Stomach smooth muscle (tissue), 2 donors: ENCODE data around the gene GRID1.

Experiments
- H3K27ac ChIP-seq: one replicate; pipeline ENCODE4 v1.7.0; 2013; ENCODE audit warnings: mild to moderate bottlenecking, low read length, inconsistent platforms
- H3K27me3 ChIP-seq, 2 donors: one replicate each; pipeline ENCODE4 v1.7.0; 2013; ENCODE audit warnings: low read length in 2 of 2; ENCODE audit not compliant: insufficient read depth in 2 of 2, control insufficient read depth in 1 of 2
- H3K36me3 ChIP-seq, 2 donors: one replicate each; pipeline ENCODE4 v1.7.0; 2013; ENCODE audit warnings: low read length in 2 of 2; ENCODE audit not compliant: control insufficient read depth in 2 of 2, insufficient read depth in 2 of 2
- H3K4me1 ChIP-seq: one replicate; pipeline ENCODE4 v1.7.0; 2013; ENCODE audit warnings: low read length; ENCODE audit not compliant: control insufficient read depth, insufficient read depth
- H3K4me3 ChIP-seq, 2 donors: one replicate each; pipeline ENCODE4 v1.7.0; 2013; ENCODE audit warnings: low read length in 2 of 2
- H3K9ac ChIP-seq, 2 donors: one replicate each; pipeline ENCODE4 v1.7.0; 2013; ENCODE audit warnings: low read length in 2 of 2, mild to moderate bottlenecking in 1 of 2
- H3K9me3 ChIP-seq, 2 donors: one replicate each; pipeline ENCODE4 v1.7.0; 2013; ENCODE audit warnings: low read length in 2 of 2; ENCODE audit not compliant: control insufficient read depth in 2 of 2
- donor health status: healthy.
- donor health status: Pancreatic carcinoma.

Gene GRID1

DNA sequence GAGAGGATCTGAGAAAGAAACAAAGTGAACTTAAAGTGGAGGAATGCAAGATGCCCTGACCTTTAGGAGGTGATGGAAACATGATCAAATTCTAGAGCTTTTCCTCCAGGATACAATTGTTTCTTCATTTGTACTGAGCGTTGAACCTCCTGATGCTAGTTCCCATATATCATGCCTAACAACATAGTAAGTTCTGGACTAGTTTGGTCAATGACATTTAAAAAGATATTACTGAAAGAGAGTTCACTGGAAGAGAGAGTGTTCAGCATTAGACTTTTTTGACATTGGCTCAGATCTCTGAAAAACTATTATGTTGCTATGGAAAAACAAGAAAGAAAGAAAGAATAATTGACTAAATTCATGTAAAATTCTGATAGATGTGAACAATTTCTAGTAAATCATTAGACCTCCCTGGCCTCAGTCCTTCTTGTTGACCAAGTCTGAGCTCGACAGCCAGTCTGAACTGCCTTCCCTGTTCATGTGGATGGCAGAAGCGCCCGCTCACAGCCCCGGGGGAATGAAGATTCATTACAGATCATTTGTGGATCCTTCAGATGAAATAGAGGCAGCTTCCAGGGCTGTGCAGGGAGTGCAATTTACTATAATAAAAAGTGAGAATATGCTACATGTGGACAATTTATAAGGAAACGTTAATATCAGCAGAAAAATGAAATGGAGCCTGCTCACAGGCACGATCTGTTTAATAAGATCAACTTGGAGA lies 442.1 kb downstream of the GRID1 start:
- H3K9ac ChIP-seq = no peak overlapping the region
- no peaks in the 10 kb centered on the region for H3K36me3 ChIP-seq
- no peak overlapping the region for H3K27ac ChIP-seq
- H3K4me1 ChIP-seq = peaks cover 34% of the 10 kb centered on the region
- H3K27me3 ChIP-seq = no peaks in the 10 kb centered on the region
- H3K4me3 ChIP-seq = no peak overlapping the region
- no peaks in the 10 kb centered on the region for H3K9me3 ChIP-seq

DNA sequence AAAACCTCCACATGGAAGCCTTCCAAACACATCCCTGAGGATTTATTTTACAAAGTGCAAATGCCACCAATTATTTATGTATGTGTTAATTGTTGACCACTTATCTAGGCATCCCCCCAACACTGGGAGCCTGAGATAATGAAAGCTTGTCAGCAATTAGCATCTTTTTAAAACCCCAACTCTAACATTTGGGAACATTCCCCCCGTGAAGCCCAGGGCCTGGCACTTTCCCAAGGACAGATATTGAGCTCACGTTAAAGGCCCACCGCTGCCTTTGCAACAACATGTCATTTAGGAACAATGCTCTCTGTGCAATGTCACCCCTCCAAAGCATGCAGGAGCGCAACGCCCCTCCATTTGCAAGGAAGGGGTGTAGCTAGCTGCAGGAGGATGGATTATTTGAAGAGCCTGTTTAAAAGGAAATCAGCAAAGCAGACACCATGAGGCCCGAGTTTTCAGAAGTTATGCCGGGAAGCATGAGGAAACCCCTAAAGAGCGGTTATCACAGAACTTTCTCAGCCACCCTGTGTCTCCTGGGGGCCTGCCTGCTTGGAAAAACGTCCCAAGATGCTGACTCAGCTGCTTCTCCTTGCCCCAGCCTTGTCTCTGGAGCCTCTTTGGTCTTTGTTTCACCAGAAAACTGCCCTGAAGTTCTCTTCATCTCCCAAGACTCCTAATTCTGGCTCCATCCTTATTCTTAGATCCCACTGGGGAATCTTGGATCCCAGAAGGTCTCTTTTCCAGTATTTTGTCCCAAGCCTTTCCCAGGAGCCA lies 444.1 kb downstream of the GRID1 start:
- H3K4me1 ChIP-seq = peaks cover 45% of the 10 kb centered on the region

DNA sequence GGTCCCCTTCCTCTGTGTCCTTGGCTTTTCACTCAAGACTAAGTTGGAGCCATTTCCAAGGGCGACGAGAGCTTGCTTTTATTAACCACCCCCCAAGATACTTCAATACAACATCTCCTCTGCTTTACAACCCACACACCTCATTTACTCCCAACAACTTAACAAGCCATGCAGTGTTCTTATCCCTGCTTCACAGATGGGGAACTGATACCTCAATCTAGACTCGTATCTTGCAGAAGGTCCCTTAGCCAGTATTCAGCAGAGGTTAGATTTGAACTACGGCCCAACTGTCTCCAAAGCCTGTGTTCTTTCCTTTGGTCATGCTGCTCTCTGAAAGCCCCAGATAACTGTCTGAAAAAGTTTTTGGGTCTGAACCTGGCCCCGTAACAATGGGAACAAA lies 444.8 kb downstream of the GRID1 start:
- no peaks in the 10 kb centered on the region for H3K9me3 ChIP-seq
- peaks cover 47% of the 10 kb centered on the region for H3K4me1 ChIP-seq
- H3K9ac ChIP-seq = no peak overlapping the region
- no peak overlapping the region for H3K27ac ChIP-seq
- H3K36me3 ChIP-seq = no peaks in the 10 kb centered on the region
- H3K27me3 ChIP-seq = no peaks in the 10 kb centered on the region
- H3K4me3 ChIP-seq = no peak overlapping the region

More for the DNA sequence above, 444.1 kb downstream of the GRID1 start:
- H3K4me3 ChIP-seq = no peak overlapping the region
- H3K9ac ChIP-seq = no peak overlapping the region
- no peaks in the 10 kb centered on the region for H3K9me3 ChIP-seq
- H3K36me3 ChIP-seq = no peaks in the 10 kb centered on the region
- H3K27ac ChIP-seq = peak overlapping the region; percentile 37
- H3K27me3 ChIP-seq = no peaks in the 10 kb centered on the region

DNA sequence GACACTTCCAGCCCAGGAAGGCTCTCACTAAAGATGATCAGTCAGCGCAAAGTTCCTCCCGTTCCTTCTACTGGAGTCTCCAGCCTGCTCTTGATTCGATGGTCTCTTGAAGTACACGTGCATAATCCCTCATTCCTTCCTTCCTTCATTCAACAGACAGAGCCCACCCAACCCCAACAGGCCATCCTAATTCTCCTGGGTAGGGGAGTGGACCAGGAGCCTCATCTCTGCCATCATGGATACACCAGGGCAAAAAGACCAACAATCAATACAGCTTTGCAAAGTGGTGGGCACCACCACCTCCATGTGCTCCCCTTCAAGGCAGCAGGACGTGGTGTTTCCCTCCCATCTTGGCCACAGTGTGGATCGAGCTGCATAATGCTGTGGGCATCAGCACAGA lies 446.3 kb downstream of the GRID1 start:
- no peaks in the 10 kb centered on the region for H3K27me3 ChIP-seq
- no peaks in the 10 kb centered on the region for H3K36me3 ChIP-seq
- no peak overlapping the region for H3K4me3 ChIP-seq
- H3K9ac ChIP-seq = no peak overlapping the region
- H3K4me1 ChIP-seq = peaks cover 61% of the 10 kb centered on the region
- no peak overlapping the region for H3K27ac ChIP-seq
- H3K9me3 ChIP-seq = no peaks in the 10 kb centered on the region

DNA sequence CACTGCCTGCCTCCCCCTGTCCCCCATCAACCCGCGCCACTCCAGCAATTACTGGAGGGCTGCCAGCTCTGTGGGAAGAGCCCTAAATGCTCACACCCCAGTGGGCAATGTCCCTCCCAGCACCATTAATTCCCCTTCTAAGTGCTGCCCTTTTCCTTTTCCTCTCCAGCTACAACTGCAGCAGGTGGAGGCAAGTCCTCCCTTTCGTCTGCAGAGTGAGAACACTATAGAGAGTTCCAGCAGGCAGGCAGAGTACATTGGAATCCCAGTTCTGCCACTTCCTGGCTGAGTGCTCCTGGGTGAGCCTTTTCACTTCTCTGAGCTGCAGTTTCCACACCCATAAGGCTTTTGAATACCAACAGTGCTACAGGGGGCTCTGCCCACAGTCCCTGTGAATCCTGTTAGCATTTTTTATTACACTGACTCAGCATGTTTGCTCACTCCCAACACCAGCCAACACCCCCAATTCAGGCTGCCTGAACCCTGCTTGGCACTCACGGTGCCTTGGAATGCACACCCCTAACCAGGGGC lies 447.0 kb downstream of the GRID1 start:
- H3K9me3 ChIP-seq = no peaks in the 10 kb centered on the region
- no peaks in the 10 kb centered on the region for H3K36me3 ChIP-seq
- peak overlapping the region in 1 of 2 donors; percentile 29 for H3K4me3 ChIP-seq
- H3K4me1 ChIP-seq = peaks cover 64% of the 10 kb centered on the region
- H3K9ac ChIP-seq = no peak overlapping the region
- peak overlapping the region; percentile 46 for H3K27ac ChIP-seq
- no peaks in the 10 kb centered on the region for H3K27me3 ChIP-seq

DNA sequence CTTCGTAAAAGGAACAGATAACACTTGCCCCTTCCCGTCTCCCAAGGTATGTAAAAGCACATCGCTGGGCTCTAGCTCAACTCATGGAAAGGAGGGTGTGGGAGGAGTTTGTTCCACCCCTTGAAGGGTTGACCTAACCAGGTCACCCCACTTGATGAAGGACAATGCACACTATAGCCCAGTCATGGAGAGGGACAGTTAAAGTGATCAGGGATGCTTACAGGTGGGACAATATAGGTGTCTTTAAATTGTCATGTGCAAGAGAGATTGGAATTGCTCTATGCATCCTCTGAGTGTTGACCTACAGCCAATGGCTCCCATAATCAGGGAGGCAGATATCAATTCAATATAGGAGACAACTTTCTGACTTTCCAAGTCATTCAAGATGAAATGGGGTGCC lies 448.2 kb downstream of the GRID1 start:
- H3K4me3 ChIP-seq = no peak overlapping the region
- H3K27ac ChIP-seq = no peak overlapping the region
- no peaks in the 10 kb centered on the region for H3K9me3 ChIP-seq
- peaks cover 64% of the 10 kb centered on the region for H3K4me1 ChIP-seq
- H3K27me3 ChIP-seq = no peaks in the 10 kb centered on the region
- no peaks in the 10 kb centered on the region for H3K36me3 ChIP-seq
- H3K9ac ChIP-seq = no peak overlapping the region

DNA sequence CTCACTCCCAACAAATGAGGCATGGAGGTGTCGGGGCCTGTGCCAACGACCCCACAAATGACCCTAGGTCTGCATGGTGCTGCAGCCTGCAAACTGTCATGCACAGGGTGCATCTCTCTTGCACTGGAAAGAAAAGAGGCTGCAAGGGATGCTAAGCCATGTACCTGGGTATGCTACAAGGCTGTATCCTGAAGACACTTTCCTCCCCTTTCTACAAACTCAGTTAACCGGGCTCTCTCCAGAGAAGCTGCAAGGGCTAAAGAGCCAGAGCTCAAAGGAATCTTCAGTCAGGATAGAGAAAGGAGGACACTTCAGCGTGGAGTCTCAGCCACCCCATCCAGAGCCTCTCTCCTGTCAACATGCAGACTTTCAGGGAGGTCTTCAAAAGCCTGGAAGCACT lies 449.0 kb downstream of the GRID1 start:
- no peak overlapping the region for H3K27ac ChIP-seq
- H3K9ac ChIP-seq = no peak overlapping the region
- no peaks in the 10 kb centered on the region for H3K27me3 ChIP-seq
- no peaks in the 10 kb centered on the region for H3K9me3 ChIP-seq
- H3K4me1 ChIP-seq = peaks cover 63% of the 10 kb centered on the region
- no peaks in the 10 kb centered on the region for H3K36me3 ChIP-seq
- H3K4me3 ChIP-seq = no peak overlapping the region

DNA sequence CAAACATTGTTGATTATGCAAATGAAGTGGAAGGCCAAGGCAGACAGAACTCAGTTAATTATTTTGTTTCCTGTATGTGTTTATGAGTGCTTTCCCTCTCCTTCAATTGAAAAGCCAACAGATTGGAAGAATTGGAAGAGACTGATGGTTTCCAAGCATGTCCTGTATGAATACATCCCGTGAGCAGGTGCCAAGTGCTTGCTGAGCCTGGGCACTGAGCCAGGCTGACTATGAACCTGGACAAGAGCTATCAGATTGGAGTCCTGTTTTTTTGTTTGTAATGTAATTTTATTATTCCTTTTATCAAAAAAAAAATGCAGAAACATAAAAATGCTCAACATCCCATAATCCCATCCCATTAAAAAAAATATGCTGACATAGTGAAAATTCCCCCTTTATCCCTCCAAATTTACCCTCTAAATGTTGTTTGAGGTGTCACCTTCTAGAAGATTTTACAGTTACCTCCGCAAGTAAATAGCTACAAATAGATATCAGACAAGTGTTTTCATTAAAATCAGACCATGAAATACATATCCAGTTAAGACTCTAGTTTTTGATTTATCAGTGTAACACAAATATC lies 449.5 kb downstream of the GRID1 start:
- Histone ChIP-seq H3K4me1 (peaks cover 60% of the 10 kb centered on the region), H3K9me3 (no peaks in the 10 kb centered on the region), H3K4me3 (no peak overlapping the region), H3K9ac (no peak overlapping the region), H3K36me3 (no peaks in the 10 kb centered on the region), H3K27me3 (no peaks in the 10 kb centered on the region), H3K27ac (no peak overlapping the region)

DNA sequence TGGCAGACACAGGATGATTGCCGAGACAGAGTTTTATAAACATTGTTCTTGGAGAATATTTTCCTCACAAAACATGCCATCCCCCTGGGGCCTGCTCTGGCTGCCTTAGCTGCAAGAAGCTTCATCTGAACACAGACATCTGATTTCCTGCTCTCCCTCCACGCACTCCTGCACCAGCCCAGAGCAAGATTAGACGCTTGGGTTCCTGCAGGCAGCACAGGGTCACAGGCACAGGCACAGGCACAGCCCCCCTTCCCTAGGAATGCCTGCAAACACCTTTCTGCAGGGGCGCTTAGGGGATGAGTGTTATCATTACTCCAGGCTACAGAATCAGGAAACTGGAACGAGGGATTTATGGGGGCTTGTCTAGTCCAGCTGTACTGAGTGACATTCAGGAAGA lies 450.3 kb downstream of the GRID1 start:
- H3K36me3 ChIP-seq = no peaks in the 10 kb centered on the region
- H3K9ac ChIP-seq = no peak overlapping the region
- no peaks in the 10 kb centered on the region for H3K27me3 ChIP-seq
- no peak overlapping the region for H3K27ac ChIP-seq
- H3K4me1 ChIP-seq = peaks cover 53% of the 10 kb centered on the region
- no peak overlapping the region for H3K4me3 ChIP-seq
- H3K9me3 ChIP-seq = no peaks in the 10 kb centered on the region

DNA sequence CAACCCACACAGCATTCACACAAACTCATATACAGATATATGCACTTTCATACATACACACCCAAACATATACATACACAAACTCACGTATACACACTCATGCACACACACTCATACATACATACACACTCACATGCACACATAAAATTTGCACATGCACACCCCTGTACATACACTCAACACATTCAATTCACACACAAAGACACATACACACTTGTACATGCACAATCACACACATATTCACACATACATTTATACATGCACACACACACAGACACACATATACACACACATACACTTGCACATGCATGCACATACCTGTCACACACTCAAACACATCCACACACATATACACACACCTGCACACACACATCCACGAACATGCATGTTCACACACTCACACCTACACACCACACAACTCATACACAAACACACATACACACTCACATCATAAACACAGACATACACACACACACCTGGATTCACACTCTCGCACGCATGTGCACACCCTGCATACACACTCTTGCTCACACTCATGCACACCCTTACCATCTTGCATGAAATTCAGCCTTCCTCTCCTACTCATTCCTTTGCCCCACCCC lies 451.2 kb downstream of the GRID1 start:
- H3K27me3 ChIP-seq = no peaks in the 10 kb centered on the region
- no peaks in the 10 kb centered on the region for H3K36me3 ChIP-seq
- no peak overlapping the region for H3K27ac ChIP-seq
- no peaks in the 10 kb centered on the region for H3K9me3 ChIP-seq
- no peak overlapping the region for H3K4me3 ChIP-seq
- H3K9ac ChIP-seq = no peak overlapping the region
- H3K4me1 ChIP-seq = peaks cover 44% of the 10 kb centered on the region
